ENCODE results near the gene CHIC2. TPM values are rescaled to one million over a fixed set of nuclear protein-coding genes. Genes with fewer than 3 reads are reported as not detected.

CHIC2 gene
- total and polyA plus RNA-seq, 3 donors from 2014 or later = 83.4 to 129 (median 113) TPM

DNA sequence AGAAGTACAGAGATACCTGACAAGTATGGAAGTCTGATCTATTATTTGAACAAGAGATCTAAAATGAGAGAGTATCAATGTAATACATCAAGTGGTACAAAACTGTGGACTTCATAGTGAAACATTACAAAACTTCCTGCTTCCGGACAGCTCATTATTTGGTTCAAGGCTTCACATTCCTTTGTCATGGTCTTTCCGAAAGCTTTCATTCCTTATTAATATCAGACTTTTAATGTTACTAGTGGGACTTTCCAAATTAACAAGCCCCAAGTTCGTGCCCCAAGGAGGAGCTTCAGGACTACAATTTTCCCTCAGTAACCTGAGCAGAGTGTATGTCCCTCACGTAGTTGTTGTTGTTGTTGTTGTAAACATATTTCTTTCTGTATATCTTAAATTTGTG lies 1.2 kb downstream of the CHIC2 start:
- Histone ChIP-seq H3K27me3 (no peaks in the 10 kb centered on the region), H3K36me3 (ENCODE audit: low read depth, missing control alignments) (no peaks in the 10 kb centered on the region), H3K9me3 (no peaks in the 10 kb centered on the region), H3K27ac (peak overlapping the region; percentile 96 to 100), H3K4me1 (peaks cover 45% of the 10 kb centered on the region), H3K4me3 (peak overlapping the region; percentile 80 to 98)
- no peak for DNase-seq
- intact Hi-C loops (cut with DNase I; ENCODE audit: low total_unique reads) = no loop called here
- WGBS, 2 donors = 0 to 1% methylated on average over 4 of the region's 4 CpGs
- TF ChIP-seq CTCF (IDR thresholded peaks at IDR 0.05) (no peak), POLR2A (IDR thresholded peaks at IDR 0.05) (no peak)

- WGBS, 2 donors = 34 to 37% methylated on average over 3 of the region's 3 CpGs
- peak overlapping the region; percentile 96 to 100 for H3K27ac ChIP-seq
These were observed 2.0 kb downstream of the CHIC2 start for GRCh38 chr4:54062392-54062791.

GRCh38 chr4:54061873-54062272 lies 2.5 kb downstream of the CHIC2 start:
- 56 to 69% methylated on average over 1 of the region's 1 CpG for WGBS, 2 donors
- intact Hi-C loops (cut with DNase I; ENCODE audit: low total_unique reads) = no loop called here
- H3K27ac ChIP-seq = peak overlapping the region; percentile 96 to 100

More at GRCh38 chr4:54062392-54062791, 2.0 kb downstream of the CHIC2 start:
- DNase-seq = no peak
- Histone ChIP-seq H3K36me3 (ENCODE audit: low read depth, missing control alignments) (no peaks in the 10 kb centered on the region), H3K9me3 (no peaks in the 10 kb centered on the region), H3K4me3 (peak overlapping the region; percentile 80 to 98), H3K27me3 (no peaks in the 10 kb centered on the region), H3K4me1 (peaks cover 42% of the 10 kb centered on the region)
- TF ChIP-seq CTCF (IDR thresholded peaks at IDR 0.05) (no peak), POLR2A (IDR thresholded peaks at IDR 0.05) (no peak)
- intact Hi-C loops (cut with DNase I; ENCODE audit: low total_unique reads) = no loop called here

DNA sequence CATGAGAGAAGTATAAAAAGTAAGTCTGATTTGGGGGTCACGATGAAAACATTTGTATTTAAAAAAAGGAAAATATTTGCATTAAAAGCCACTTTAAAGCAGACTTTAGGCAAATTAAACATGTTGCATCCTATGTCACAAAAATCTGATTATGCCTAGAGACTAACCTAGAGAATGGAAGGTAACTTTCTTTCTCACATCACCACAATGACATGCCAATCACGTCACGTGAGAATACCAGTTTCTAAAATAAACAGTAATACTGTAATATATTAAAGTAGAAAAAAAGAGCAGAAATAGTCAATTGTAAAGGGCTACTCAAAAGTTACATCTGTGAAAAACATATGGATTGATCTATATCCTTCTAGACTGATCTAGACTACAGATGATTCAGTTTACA lies 3.3 kb downstream of the CHIC2 start:
- WGBS, 2 donors = 59 to 68% methylated on average over 3 of the region's 3 CpGs
- no peaks in the 10 kb centered on the region for H3K27me3 ChIP-seq
- H3K4me3 ChIP-seq = no peak overlapping the region
- no peak for DNase-seq
- H3K27ac ChIP-seq = no peak overlapping the region
- TF ChIP-seq CTCF (IDR thresholded peaks at IDR 0.05) (no peak), POLR2A (IDR thresholded peaks at IDR 0.05) (no peak)
- H3K9me3 ChIP-seq = no peaks in the 10 kb centered on the region
- H3K4me1 ChIP-seq = peaks cover 35% of the 10 kb centered on the region
- intact Hi-C loops (cut with DNase I; ENCODE audit: low total_unique reads) = no loop called here
- no peaks in the 10 kb centered on the region for H3K36me3 ChIP-seq (ENCODE audit: low read depth, missing control alignments)

More at GRCh38 chr4:54061873-54062272, 2.5 kb downstream of the CHIC2 start:
- Histone ChIP-seq H3K4me3 (peak overlapping the region; percentile 80 to 98), H3K27me3 (no peaks in the 10 kb centered on the region), H3K9me3 (no peaks in the 10 kb centered on the region), H3K36me3 (ENCODE audit: low read depth, missing control alignments) (no peaks in the 10 kb centered on the region), H3K4me1 (peaks cover 38% of the 10 kb centered on the region)
- DNase-seq = no peak
- TF ChIP-seq CTCF (IDR thresholded peaks at IDR 0.05) (no peak), POLR2A (IDR thresholded peaks at IDR 0.05) (no peak)

DNA sequence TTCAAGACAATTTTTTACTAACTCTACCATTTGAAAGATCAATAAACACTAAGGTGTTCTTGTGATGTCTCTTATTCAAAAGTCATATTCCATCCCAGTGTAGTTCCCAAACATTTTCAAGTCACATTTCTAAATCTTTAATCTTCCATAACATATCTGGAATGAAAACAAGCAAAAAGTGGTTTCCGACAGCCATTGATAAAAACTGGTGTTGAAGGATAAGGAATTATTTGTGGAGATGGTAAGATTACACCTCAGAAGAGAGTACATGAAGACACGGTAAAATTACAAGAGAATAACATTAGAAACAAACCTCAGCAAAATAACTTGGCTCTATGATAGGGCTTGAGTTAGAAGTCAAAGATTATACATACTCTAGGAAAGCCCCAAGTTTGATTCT lies 4.3 kb downstream of the CHIC2 start:
- no peak for TF ChIP-seq POLR2A (IDR thresholded peaks at IDR 0.05)
- no peak for TF ChIP-seq CTCF (IDR thresholded peaks at IDR 0.05)
- H3K27me3 ChIP-seq = no peaks in the 10 kb centered on the region
- H3K36me3 ChIP-seq (ENCODE audit: low read depth, missing control alignments) = no peaks in the 10 kb centered on the region
- intact Hi-C loops (cut with DNase I; ENCODE audit: low total_unique reads) = no loop called here
- peak overlapping the region in 1 of 2 donors; percentile 31 for H3K27ac ChIP-seq
- H3K4me3 ChIP-seq = no peak overlapping the region
- peaks cover 25% of the 10 kb centered on the region for H3K4me1 ChIP-seq
- WGBS, 2 donors = 52 to 55% methylated on average over 2 of the region's 2 CpGs
- H3K9me3 ChIP-seq = no peaks in the 10 kb centered on the region
- DNase-seq = no peak
